ENCODE results near the gene XYLT2. TPM values are rescaled to one million over a fixed set of nuclear protein-coding genes. Genes with fewer than 3 reads are reported as not detected.

Gene XYLT2
- total RNA-seq, 2 donors from 2014 or later, result 15.6 to 28.5 TPM

DNA sequence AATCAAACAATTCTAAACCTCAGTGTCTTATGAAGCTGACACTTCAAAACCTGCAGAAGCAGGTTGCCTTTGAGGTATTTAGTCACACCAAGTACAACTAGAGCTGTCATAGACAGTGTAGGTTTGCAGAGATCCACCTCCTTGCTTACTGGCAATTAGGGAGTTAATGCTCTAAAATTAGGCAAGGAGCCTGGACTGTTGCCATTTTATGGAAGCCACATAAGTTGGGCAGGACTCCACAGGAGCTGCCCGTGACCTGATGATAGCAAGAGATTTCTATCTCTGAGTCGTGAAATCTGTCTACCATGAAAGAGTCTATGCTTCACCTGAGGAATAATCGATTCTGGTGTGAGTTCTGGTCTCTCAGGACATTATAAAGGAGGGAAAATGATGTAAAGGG is 36.0 kb downstream of the XYLT2 start:
- intact Hi-C loops (cut with DNase I), result no loop called here
- no peaks in the 10 kb centered on the region for H3K4me1 ChIP-seq
- no peak overlapping the region for H3K9ac ChIP-seq (ENCODE audit: low read depth in 2 of 2, low read length in 2 of 2)
- H3K36me3 ChIP-seq, result peaks cover 39% of the 10 kb centered on the region
- no peak for DNase-seq
- no peak overlapping the region for H3K27ac ChIP-seq
- TF ChIP-seq, protein P1, sequence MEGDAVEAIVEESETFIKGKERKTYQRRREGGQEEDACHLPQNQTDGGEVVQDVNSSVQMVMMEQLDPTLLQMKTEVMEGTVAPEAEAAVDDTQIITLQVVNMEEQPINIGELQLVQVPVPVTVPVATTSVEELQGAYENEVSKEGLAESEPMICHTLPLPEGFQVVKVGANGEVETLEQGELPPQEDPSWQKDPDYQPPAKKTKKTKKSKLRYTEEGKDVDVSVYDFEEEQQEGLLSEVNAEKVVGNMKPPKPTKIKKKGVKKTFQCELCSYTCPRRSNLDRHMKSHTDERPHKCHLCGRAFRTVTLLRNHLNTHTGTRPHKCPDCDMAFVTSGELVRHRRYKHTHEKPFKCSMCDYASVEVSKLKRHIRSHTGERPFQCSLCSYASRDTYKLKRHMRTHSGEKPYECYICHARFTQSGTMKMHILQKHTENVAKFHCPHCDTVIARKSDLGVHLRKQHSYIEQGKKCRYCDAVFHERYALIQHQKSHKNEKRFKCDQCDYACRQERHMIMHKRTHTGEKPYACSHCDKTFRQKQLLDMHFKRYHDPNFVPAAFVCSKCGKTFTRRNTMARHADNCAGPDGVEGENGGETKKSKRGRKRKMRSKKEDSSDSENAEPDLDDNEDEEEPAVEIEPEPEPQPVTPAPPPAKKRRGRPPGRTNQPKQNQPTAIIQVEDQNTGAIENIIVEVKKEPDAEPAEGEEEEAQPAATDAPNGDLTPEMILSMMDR (IDR thresholded peaks at IDR 0.05), result no peak
- H3K9me3 ChIP-seq, result no peaks in the 10 kb centered on the region
- H3K4me3 ChIP-seq, result no peak overlapping the region
- no peaks in the 10 kb centered on the region for H3K27me3 ChIP-seq

DNA sequence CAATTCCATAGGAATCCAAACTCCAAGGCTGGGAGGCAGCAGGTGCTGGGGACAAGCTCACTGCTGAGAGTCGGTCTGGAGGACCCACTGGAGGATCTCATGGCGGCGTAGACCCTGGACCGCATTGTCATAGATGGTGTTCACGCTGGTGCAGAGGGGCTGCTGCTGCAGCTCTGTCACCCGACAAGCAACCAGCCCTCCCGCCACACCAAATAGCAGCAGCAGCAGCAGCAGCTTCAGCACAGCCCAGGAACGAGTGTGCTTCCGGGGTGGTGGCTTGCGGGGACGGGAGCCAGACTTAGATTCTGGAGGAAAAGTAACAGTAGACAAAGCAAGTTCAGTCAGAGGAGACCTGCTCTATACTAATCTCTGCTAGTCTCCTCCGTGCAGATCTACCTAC is 37.0 kb downstream of the XYLT2 start:
- DNase-seq, result no peak
- Histone ChIP-seq H3K36me3 (peaks cover 47% of the 10 kb centered on the region), H3K9ac (ENCODE audit: low read depth in 2 of 2, low read length in 2 of 2) (no peak overlapping the region), H3K4me3 (no peak overlapping the region), H3K9me3 (no peaks in the 10 kb centered on the region), H3K27ac (no peak overlapping the region), H3K4me1 (no peaks in the 10 kb centered on the region), H3K27me3 (no peaks in the 10 kb centered on the region)
- TF ChIP-seq, protein P1 (IDR thresholded peaks at IDR 0.05), result no peak
- intact Hi-C loops (cut with DNase I), result no loop called here

DNA sequence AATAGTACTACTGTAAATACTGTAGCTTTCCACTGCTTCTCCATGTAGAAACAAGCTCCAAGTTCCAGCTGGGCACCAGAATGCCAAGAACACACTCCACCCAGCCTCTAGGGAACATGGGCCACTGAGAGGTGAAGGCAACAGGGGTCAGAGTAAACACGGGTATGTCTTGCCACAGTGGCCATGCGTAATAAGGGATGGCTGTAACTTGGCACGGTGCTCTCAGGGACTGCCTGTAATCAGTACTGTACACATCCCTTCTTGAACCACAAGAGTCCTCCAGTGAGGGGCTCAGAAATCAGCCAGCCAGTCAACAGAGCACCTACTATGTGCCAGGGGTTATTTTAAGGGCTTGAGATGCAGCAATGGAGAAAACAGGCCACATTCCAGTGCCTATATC is 40.6 kb downstream of the XYLT2 start:
- Histone ChIP-seq H3K4me3 (no peak overlapping the region), H3K9me3 (no peaks in the 10 kb centered on the region), H3K36me3 (peaks cover 47% of the 10 kb centered on the region), H3K27ac (no peak overlapping the region), H3K9ac (ENCODE audit: low read depth in 2 of 2, low read length in 2 of 2) (no peak overlapping the region), H3K27me3 (no peaks in the 10 kb centered on the region), H3K4me1 (no peaks in the 10 kb centered on the region)
- DNase-seq, result no peak
- TF ChIP-seq, protein P1 (IDR thresholded peaks at IDR 0.05), result no peak
- intact Hi-C loops (cut with DNase I), result no loop called here

DNA sequence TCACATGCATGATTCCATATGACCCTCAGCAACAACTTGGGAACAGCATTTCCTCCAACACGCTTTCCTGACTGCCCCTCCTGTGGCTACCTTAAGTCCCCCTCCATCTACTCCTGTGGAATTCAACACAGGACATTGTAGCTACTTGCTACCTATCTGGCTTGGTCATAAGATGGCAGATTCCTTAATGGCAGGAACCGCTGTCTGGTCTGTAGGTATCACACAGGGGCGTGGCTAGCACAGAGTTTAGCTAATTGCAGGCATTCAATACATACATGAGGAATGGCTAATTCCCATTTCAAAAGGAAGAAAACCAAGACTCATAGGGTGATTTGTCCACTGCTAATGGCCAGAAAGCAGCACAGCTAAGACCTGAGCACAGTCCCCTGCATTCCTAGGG is 42.8 kb downstream of the XYLT2 start:
- Histone ChIP-seq H3K27ac (no peak overlapping the region), H3K27me3 (no peaks in the 10 kb centered on the region), H3K4me3 (no peak overlapping the region), H3K9ac (ENCODE audit: low read depth in 2 of 2, low read length in 2 of 2) (no peak overlapping the region), H3K9me3 (no peaks in the 10 kb centered on the region), H3K4me1 (no peaks in the 10 kb centered on the region), H3K36me3 (peaks cover 43% of the 10 kb centered on the region)
- TF ChIP-seq, protein P1 (IDR thresholded peaks at IDR 0.05), result no peak
- intact Hi-C loops (cut with DNase I), result no loop called here
- no peak for DNase-seq

DNA sequence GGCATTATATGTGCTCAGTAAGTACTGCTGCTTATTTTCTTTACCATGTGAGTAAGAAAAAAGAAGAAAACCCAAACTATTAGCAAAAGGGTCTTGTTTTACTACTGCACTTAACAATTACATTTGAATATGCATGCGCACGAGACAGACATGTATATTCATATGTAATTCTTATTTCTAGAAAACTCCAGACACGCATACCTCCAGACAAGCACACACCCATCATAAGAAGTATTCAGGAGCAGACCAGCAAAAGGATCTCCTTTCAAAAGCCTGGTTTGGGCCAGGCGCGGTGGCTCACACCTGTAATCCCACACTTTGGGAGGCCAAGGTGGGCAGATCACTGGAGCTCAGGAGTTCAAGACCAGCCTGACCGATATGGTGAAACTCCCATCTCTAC is 43.6 kb downstream of the XYLT2 start:
- no peaks in the 10 kb centered on the region for H3K4me1 ChIP-seq
- H3K36me3 ChIP-seq, result peaks cover 50% of the 10 kb centered on the region
- no peaks in the 10 kb centered on the region for H3K9me3 ChIP-seq
- H3K27ac ChIP-seq, result no peak overlapping the region
- no peak overlapping the region for H3K4me3 ChIP-seq
- H3K9ac ChIP-seq (ENCODE audit: low read depth in 2 of 2, low read length in 2 of 2), result no peak overlapping the region
- no peaks in the 10 kb centered on the region for H3K27me3 ChIP-seq
- DNase-seq, result no peak
- TF ChIP-seq, protein P1 (IDR thresholded peaks at IDR 0.05), result no peak
- intact Hi-C loops (cut with DNase I), result no loop called here

DNA sequence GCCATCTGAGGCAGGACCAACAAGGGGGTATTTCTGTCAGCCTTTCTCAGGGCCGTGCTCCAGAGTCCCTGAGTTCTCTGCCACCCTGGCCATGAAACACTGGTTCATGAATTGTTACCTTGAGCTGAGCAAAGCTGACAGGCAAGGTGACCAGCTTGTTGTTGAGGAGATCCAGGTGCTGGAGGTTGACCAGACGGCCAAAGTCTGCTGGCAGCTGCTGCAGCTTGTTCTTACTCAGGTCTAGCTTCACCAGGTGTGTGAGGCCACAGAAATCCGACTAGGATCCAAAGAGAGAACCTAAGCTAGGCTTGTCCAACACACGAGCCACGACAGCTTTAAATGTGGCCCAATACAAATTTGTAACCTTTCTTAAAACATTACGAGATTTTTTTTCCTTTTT is 46.7 kb downstream of the XYLT2 start:
- H3K27ac ChIP-seq, result no peak overlapping the region
- H3K4me3 ChIP-seq, result no peak overlapping the region
- no peak for DNase-seq
- H3K9ac ChIP-seq (ENCODE audit: low read depth in 2 of 2, low read length in 2 of 2), result no peak overlapping the region
- peaks cover 30% of the 10 kb centered on the region for H3K36me3 ChIP-seq
- no peaks in the 10 kb centered on the region for H3K9me3 ChIP-seq
- intact Hi-C loops (cut with DNase I), result no loop called here
- peaks cover 9% of the 10 kb centered on the region for H3K4me1 ChIP-seq
- TF ChIP-seq, protein P1 (IDR thresholded peaks at IDR 0.05), result no peak
- no peaks in the 10 kb centered on the region for H3K27me3 ChIP-seq
